Liver (tissue), 9 donors: Measurements from ENCODE around the gene TUBB4A. TPM values are rescaled to one million over a fixed set of nuclear protein-coding genes. Genes with fewer than 3 reads are reported as not detected.

Experiments used
- DNase-seq: peaks from one replicate; pipeline ENCODE4 v3.0.0-alpha.2; 2017; ENCODE audit warnings: low spot score
- H3K27ac ChIP-seq, 2 donors: one replicate each; pipeline ENCODE4 v1.7.0; 2013; ENCODE audit warnings: inconsistent platforms in 2 of 2, low read length in 2 of 2, control low read depth in 1 of 2, low read depth in 1 of 2, mild to moderate bottlenecking in 1 of 2
- H3K27me3 ChIP-seq, 4 donors: one replicate each; pipeline versions ENCODE4 v1.6.1 to v1.7.0; 2013; ENCODE audit warnings: low read length in 3 of 4, inconsistent platforms in 1 of 4, mild to moderate bottlenecking in 1 of 4, moderate library complexity in 1 of 4; ENCODE audit not compliant: control insufficient read depth in 4 of 4, insufficient read depth in 4 of 4
- H3K36me3 ChIP-seq, 4 donors: one replicate each; pipeline versions ENCODE4 v1.6.1 to v1.7.0; 2013; ENCODE audit warnings: low read length in 3 of 4, mild to moderate bottlenecking in 3 of 4, low read depth in 1 of 4, moderate library complexity in 1 of 4; ENCODE audit not compliant: control insufficient read depth in 4 of 4, insufficient read depth in 3 of 4
- H3K4me1 ChIP-seq, 4 donors: one replicate each; pipeline versions ENCODE4 v1.6.1 to v1.7.0; 2013; ENCODE audit warnings: low read length in 3 of 4, mild to moderate bottlenecking in 3 of 4, moderate library complexity in 1 of 4; ENCODE audit not compliant: control insufficient read depth in 4 of 4, insufficient read depth in 4 of 4
- H3K4me3 ChIP-seq, 3 donors: one replicate each; pipeline versions ENCODE4 v1.6.1 to v1.7.0; 2013; ENCODE audit warnings: low read length in 3 of 3, control low read depth in 1 of 3, low read depth in 1 of 3, mild to moderate bottlenecking in 1 of 3
- H3K9ac ChIP-seq, 2 donors: one replicate each; pipeline ENCODE4 v1.7.0; 2013; ENCODE audit warnings: low read length in 2 of 2, mild to moderate bottlenecking in 2 of 2, moderate library complexity in 2 of 2, control low read depth in 1 of 2, low read depth in 1 of 2
- H3K9me3 ChIP-seq, 4 donors: one replicate each; pipeline versions ENCODE4 v1.6.1 to v1.7.0; 2013; ENCODE audit warnings: low read length in 3 of 4; ENCODE audit not compliant: control insufficient read depth in 4 of 4
- EGR1 ChIP-seq, 2 donors: IDR thresholded peaks; 2 replicates each; pipeline ENCODE4 v1.6.1; 2016 to 2018; ENCODE audit warnings: antibody characterized with exemption in 2 of 2, low read depth in 2 of 2
- FOXA1 ChIP-seq: IDR thresholded peaks from 2 replicates; pipeline ENCODE4 v1.6.1; 2016; ENCODE audit warnings: antibody characterized with exemption
- FOXA2 ChIP-seq: IDR thresholded peaks from 2 replicates; pipeline ENCODE4 v1.6.1; 2016; ENCODE audit warnings: antibody characterized with exemption
- GABPA ChIP-seq, 2 donors: IDR thresholded peaks in 1 of 2; conservative IDR thresholded peaks in 1 of 2; 2 replicates each; pipeline ENCODE4 v1.6.1; 2016; ENCODE audit warnings: antibody characterized with exemption in 2 of 2, mild to moderate bottlenecking in 1 of 2, moderate library complexity in 1 of 2
- HNF4A ChIP-seq, 2 donors: conservative IDR thresholded peaks; 2 replicates each; pipeline ENCODE4 v1.6.1; 2016; ENCODE audit warnings: antibody characterized with exemption in 2 of 2, mild to moderate bottlenecking in 2 of 2
- HNF4G ChIP-seq: IDR thresholded peaks from 2 replicates; pipeline ENCODE4 v1.6.1; 2016; ENCODE audit warnings: antibody characterized with exemption
- JUND ChIP-seq, 2 donors: IDR thresholded peaks; 2 replicates each; pipeline ENCODE4 v1.6.1; 2016; ENCODE audit warnings: antibody characterized with exemption in 2 of 2
- NR2F2 ChIP-seq: IDR thresholded peaks from 2 replicates; pipeline ENCODE4 v1.6.1; 2016; ENCODE audit warnings: antibody characterized with exemption
- RAD21 ChIP-seq, 2 donors: IDR thresholded peaks; 2 replicates each; pipeline ENCODE4 v1.6.1; 2016; ENCODE audit warnings: antibody characterized with exemption in 2 of 2, mild to moderate bottlenecking in 2 of 2
- RXRA ChIP-seq, 2 donors: IDR thresholded peaks; 2 replicates each; pipeline ENCODE4 v1.6.1; 2017 to 2018; ENCODE audit warnings: antibody characterized with exemption in 2 of 2, mild to moderate bottlenecking in 1 of 2
- SP1 ChIP-seq: IDR thresholded peaks from 2 replicates; pipeline ENCODE4 v1.6.1; 2018; ENCODE audit warnings: antibody characterized with exemption, mild to moderate bottlenecking
- TAF1 ChIP-seq: conservative IDR thresholded peaks from 2 replicates; pipeline ENCODE4 v1.6.1; 2016; ENCODE audit warnings: antibody characterized with exemption, mild to moderate bottlenecking
- YY1 ChIP-seq: IDR thresholded peaks from 2 replicates; pipeline ENCODE4 v1.6.1; 2016; ENCODE audit warnings: antibody characterized with exemption, mild to moderate bottlenecking
- WGBS: extraction: QIAGEN DNeasy Blood & Tissue Kit; methylation state at CpG from one replicate; pipeline ENCODE4 v1.1.7; 2013; 5-methylcytosine and 5-hydroxymethylcytosine counted together
- polyA plus RNA-seq, 2 donors: library from polyadenylated mRNA; stranded (reverse) in 1 of 2; unstranded in 1 of 2; fragments of 200-250 nt in 1 of 2; fragments of >200 nt in 1 of 2; fragmentation: Nextera tagmentation in 1 of 2; extraction: Ambion mirVana in 1 of 2; gene quantifications; one replicate each; pipeline versions ENCODE4 v1.2.1 to v1.2.3, GENCODE V29; 2013 to 2015
- total RNA-seq, 2 donors: library from RNA; depleted of rRNA; stranded (reverse); fragments of >200 nt; gene quantifications; one replicate each; pipeline ENCODE4 v1.2.3, GENCODE V29; 2014
- TF ChIP-seq, protein P1 (sequence below): IDR thresholded peaks from 2 replicates; pipeline ENCODE4 v1.6.1; 2016; ENCODE audit warnings: antibody characterized with exemption, mild to moderate bottlenecking
- TF ChIP-seq, protein P2 (sequence below): IDR thresholded peaks from 2 replicates; pipeline ENCODE4 v1.6.1; 2016; ENCODE audit warnings: antibody characterized with exemption
- TF ChIP-seq, protein P3 (sequence below): fragments of 150-350 bp; IDR thresholded peaks from 2 replicates; pipeline ENCODE4 v1.5.1; 2017; ENCODE audit warnings: improper control_type of control experiment, low read depth, low read length; ENCODE audit not compliant: missing input control
- TF ChIP-seq, protein P4 (sequence below): IDR thresholded peaks from 2 replicates; pipeline ENCODE4 v1.6.1; 2016; ENCODE audit warnings: antibody characterized with exemption
- TF ChIP-seq, protein P5 (sequence below): IDR thresholded peaks from 2 replicates; pipeline ENCODE4 v1.6.1; 2016; ENCODE audit warnings: antibody characterized with exemption
- donor health status: healthy.
- donor health status: healthy.
- donor health status: healthy.
- donor health status: healthy.
- donor health status: healthy.

The TUBB4A gene
- total and polyA plus RNA-seq, 4 donors = 0.25 to 1.9 (median 0.96) TPM

DNA sequence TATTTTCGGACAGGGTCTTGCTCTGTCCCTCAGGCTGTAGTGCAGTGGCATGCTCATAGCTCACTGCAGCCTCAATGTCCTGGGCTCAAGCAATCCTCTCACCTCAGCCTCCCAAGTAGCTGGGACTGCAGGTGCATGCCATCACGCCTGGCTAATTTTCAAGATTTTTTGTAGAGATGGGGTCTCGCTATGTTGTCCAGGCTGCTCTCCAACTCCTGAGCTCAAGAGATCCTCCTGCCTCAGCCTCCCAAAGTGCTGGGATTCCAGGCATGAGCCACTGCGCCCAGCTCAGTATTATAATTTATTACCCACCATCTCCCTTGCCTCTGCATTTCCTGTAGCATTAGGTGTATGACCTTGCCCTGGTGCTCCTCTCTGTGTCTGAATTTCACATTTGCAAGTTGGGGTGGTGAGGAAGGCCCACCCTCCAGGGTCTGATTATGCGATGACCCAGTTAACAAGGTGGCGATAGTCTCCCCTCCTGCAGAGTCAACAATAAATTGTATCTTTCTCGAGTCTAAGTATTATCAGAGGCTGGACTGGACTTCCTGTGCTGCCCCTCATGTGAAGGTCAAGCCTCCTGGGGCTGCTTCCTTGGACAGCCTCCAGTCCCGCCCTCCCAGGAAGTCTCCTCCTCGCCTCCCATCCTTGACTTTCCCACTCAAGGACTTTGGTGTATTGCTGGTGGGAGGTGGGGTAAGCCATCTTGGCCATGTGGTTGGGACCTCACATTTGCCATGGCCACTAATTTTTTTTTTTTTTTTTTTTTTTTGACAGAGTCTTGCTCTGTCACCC is 1.5 kb upstream of the TUBB4A start:
- 81% methylated on average over 9 of the region's 9 CpGs for WGBS
- TF ChIP-seq TAF1 (no peak), FOXA2 (no peak), FOXA1 (no peak), NR2F2 (peak; percentile 57)
- TF ChIP-seq, protein P1, sequence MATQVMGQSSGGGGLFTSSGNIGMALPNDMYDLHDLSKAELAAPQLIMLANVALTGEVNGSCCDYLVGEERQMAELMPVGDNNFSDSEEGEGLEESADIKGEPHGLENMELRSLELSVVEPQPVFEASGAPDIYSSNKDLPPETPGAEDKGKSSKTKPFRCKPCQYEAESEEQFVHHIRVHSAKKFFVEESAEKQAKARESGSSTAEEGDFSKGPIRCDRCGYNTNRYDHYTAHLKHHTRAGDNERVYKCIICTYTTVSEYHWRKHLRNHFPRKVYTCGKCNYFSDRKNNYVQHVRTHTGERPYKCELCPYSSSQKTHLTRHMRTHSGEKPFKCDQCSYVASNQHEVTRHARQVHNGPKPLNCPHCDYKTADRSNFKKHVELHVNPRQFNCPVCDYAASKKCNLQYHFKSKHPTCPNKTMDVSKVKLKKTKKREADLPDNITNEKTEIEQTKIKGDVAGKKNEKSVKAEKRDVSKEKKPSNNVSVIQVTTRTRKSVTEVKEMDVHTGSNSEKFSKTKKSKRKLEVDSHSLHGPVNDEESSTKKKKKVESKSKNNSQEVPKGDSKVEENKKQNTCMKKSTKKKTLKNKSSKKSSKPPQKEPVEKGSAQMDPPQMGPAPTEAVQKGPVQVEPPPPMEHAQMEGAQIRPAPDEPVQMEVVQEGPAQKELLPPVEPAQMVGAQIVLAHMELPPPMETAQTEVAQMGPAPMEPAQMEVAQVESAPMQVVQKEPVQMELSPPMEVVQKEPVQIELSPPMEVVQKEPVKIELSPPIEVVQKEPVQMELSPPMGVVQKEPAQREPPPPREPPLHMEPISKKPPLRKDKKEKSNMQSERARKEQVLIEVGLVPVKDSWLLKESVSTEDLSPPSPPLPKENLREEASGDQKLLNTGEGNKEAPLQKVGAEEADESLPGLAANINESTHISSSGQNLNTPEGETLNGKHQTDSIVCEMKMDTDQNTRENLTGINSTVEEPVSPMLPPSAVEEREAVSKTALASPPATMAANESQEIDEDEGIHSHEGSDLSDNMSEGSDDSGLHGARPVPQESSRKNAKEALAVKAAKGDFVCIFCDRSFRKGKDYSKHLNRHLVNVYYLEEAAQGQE = no peak
- Histone ChIP-seq H3K27me3 (peaks cover 0 to 3% (median 0%) of the 10 kb centered on the region in 4 donors), H3K4me1 (peaks cover 0 to 8% (median 4%) of the 10 kb centered on the region in 4 donors), H3K27ac (no peak overlapping the region), H3K9ac (no peak overlapping the region), H3K9me3 (no peaks in the 10 kb centered on the region), H3K36me3 (no peaks in the 10 kb centered on the region), H3K4me3 (no peak overlapping the region)
- DNase-seq = no peak

DNA sequence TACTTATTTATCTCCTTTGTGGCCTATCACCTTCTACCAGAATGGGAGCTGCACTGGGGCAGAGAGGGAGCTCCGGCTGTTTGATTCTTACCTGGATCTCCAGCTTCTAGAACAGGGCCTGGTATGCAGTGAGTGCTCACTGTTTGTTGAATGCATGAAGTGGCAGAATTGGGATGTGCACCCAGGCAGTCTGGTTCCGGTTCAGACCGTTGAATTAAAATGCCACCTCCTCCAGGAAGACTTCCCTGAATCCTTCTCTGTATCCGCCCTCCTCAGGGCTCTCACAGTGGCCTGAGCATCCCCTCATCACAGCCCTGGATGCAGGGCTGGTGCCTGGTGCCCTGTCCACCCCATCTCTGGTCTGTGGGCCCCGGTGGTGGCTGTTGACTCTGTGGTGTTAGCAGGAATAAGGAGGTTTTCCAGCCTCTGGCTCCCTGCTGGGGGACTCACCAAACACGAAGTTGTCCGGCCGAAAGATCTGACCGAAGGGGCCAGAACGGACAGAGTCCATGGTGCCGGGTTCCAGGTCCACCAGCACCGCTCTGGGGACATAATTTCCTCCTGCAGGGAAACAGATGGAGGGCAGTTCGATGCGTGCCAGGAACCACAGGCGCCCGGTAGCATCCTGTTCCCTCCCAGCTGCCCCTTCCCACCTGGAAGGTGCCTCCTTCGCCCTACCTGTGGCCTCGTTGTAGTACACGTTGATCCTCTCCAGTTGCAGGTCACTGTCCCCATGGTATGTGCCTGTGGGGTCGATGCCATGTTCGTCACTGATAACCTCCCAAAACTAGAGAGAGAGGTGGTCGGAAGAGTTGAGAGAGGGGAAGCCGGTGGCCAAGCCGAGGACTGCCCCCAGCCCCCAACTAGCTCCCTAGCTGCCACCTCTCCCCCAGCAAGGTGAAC is 1.0 kb downstream of the TUBB4A start:
- TF ChIP-seq, protein P2, sequence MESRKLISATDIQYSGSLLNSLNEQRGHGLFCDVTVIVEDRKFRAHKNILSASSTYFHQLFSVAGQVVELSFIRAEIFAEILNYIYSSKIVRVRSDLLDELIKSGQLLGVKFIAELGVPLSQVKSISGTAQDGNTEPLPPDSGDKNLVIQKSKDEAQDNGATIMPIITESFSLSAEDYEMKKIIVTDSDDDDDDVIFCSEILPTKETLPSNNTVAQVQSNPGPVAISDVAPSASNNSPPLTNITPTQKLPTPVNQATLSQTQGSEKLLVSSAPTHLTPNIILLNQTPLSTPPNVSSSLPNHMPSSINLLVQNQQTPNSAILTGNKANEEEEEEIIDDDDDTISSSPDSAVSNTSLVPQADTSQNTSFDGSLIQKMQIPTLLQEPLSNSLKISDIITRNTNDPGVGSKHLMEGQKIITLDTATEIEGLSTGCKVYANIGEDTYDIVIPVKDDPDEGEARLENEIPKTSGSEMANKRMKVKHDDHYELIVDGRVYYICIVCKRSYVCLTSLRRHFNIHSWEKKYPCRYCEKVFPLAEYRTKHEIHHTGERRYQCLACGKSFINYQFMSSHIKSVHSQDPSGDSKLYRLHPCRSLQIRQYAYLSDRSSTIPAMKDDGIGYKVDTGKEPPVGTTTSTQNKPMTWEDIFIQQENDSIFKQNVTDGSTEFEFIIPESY = no peak
- TF ChIP-seq EGR1 (IDR thresholded peaks at IDR 0.05; ENCODE audit: low read depth in 2 of 2) = no peak
- TF ChIP-seq HNF4A (conservative IDR thresholded peaks at IDR 0.05) = no peak
- no peak for TF ChIP-seq FOXA1
- no peak for TF ChIP-seq HNF4G
- no peak for TF ChIP-seq YY1
- no peak for TF ChIP-seq GABPA (IDR thresholded peaks at IDR 0.05 in 1 of 2, conservative IDR thresholded peaks at IDR 0.05 in 1 of 2)
- TF ChIP-seq RXRA (IDR thresholded peaks at IDR 0.05) = no peak
- TF ChIP-seq, protein P3, sequence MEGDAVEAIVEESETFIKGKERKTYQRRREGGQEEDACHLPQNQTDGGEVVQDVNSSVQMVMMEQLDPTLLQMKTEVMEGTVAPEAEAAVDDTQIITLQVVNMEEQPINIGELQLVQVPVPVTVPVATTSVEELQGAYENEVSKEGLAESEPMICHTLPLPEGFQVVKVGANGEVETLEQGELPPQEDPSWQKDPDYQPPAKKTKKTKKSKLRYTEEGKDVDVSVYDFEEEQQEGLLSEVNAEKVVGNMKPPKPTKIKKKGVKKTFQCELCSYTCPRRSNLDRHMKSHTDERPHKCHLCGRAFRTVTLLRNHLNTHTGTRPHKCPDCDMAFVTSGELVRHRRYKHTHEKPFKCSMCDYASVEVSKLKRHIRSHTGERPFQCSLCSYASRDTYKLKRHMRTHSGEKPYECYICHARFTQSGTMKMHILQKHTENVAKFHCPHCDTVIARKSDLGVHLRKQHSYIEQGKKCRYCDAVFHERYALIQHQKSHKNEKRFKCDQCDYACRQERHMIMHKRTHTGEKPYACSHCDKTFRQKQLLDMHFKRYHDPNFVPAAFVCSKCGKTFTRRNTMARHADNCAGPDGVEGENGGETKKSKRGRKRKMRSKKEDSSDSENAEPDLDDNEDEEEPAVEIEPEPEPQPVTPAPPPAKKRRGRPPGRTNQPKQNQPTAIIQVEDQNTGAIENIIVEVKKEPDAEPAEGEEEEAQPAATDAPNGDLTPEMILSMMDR = no peak
- TF ChIP-seq, protein P1 = no peak
- TF ChIP-seq FOXA2 = no peak
- TF ChIP-seq NR2F2 = no peak
- TF ChIP-seq, protein P4, sequence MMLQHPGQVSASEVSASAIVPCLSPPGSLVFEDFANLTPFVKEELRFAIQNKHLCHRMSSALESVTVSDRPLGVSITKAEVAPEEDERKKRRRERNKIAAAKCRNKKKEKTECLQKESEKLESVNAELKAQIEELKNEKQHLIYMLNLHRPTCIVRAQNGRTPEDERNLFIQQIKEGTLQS = no peak
- TF ChIP-seq, protein P5, sequence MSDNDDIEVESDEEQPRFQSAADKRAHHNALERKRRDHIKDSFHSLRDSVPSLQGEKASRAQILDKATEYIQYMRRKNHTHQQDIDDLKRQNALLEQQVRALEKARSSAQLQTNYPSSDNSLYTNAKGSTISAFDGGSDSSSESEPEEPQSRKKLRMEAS = no peak
- TF ChIP-seq SP1 = no peak
- TF ChIP-seq RAD21 (IDR thresholded peaks at IDR 0.05) = no peak
- no peak for TF ChIP-seq TAF1
- TF ChIP-seq JUND (IDR thresholded peaks at IDR 0.05) = no peak
- H3K27ac ChIP-seq = no peak overlapping the region
- H3K9ac ChIP-seq = no peak overlapping the region
- H3K4me3 ChIP-seq = no peak overlapping the region
- no peaks in the 10 kb centered on the region for H3K36me3 ChIP-seq
- 64% methylated on average over 24 of the region's 24 CpGs for WGBS
- H3K4me1 ChIP-seq = peaks cover 0 to 8% (median 4%) of the 10 kb centered on the region in 4 donors
- peaks cover 0 to 3% (median 0%) of the 10 kb centered on the region in 4 donors for H3K27me3 ChIP-seq
- no peaks in the 10 kb centered on the region for H3K9me3 ChIP-seq
- no peak for DNase-seq
